GM21381 (cell line): ENCODE results near the gene TXN2.
"Not testable (repeated sequence)": the region's sequence is repeated elsewhere in the genome, so short reads cannot be mapped to it uniquely, and the experiment has no call there.

Source experiments
- ATAC-seq: cut with Tn5 transposase; IDR thresholded peaks from one replicate; pipeline ENCODE4 v1.9.1; 2021; ENCODE audit warnings: mild to moderate bottlenecking, moderate library complexity; ENCODE audit not compliant: unreplicated experiment

Gene TXN2

DNA sequence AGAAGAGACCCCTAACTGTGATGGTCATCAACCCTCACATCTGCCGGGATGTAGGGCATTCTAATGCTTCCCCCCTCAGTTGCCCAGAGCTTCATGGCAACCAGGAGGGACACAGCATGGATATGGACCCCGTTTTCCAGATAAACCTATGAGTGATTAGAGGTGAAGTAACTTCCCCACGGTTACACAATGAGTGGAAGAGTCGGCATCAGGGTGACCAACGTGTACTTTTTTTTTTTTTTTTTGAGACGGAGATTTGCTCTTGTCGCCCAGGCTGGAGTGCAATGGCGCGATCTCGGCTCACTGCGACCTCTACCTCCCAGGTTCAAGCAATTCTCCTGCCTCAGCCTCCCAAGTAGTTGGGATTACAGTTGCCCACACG, 25.0 kb downstream of the TXN2 start:
- ATAC-seq, result no peak

DNA sequence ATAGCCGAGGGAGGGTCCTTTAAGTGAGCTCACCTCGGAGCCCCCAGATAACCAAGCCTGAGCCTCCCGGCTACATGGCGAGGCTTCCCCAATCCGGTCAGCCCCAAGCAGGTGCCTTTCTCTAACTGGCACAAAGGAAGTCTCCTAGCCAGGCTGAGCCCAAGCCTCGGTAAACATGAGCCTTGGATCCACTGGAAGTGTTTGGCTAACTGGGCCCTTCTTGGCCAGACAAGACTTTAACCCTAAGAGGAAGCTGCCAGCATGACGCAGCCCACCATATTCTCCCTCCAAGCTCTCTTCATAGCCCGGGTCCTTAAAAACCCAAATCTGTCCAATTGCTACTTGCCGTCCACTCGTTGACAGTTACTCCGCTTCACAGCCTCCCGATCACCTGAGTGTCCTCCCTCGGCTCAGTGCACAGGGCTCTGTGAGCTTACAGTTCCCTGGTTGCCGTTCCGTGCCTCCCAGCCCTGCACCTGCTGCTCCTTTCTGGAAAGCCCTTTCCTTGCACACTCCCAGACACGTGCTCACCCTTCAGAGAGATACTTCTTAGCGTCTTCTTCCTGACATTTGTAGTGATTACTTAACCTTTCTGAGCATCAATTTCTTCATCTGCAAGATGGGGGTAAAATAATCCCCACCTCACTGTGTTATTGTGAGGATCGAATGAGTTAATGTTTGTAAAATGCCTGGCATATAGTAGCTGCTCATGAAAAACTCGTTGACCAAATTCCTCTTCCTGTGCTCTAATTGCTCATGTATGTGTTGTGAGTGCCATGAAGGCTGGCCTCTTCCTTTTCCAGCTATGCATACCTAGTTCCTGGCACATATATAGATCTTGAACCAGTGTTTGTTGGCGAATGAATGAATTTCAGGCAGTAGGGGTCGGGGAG, 25.6 kb downstream of the TXN2 start:
- no peak for ATAC-seq

DNA sequence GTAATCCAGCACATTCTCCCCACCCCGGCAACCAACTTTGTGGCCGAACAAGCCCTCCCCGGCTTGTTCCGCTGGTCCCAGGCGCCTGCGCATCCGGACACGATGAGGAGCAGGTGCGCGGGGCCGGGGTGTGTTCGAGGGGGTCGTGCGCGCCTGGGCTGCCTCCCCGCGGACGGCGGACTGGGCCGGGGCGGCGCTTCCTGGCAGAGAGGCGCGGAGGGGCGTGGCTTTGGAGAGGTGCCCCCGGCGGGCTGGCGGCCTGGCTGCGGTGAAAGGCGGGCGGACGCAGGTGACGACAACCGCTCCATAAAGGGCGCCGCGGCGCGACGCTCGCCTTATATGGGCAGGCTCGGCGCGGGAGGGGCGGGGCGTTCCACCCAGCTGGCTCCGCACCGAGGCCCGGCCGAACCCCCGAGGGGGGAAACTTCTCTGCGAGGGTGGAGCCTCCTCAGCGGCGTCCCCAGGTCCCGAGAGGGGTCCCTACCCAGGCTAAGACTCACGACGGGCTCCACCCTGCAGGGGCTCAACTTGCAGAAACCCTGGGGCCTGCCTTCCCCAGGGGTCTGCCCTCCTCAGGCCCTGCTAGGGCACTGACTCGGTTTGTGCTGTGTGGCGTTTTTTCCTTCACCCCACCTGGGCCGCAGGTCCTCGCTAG, 26.4 kb downstream of the TXN2 start:
- ATAC-seq, result peak; percentile 44

DNA sequence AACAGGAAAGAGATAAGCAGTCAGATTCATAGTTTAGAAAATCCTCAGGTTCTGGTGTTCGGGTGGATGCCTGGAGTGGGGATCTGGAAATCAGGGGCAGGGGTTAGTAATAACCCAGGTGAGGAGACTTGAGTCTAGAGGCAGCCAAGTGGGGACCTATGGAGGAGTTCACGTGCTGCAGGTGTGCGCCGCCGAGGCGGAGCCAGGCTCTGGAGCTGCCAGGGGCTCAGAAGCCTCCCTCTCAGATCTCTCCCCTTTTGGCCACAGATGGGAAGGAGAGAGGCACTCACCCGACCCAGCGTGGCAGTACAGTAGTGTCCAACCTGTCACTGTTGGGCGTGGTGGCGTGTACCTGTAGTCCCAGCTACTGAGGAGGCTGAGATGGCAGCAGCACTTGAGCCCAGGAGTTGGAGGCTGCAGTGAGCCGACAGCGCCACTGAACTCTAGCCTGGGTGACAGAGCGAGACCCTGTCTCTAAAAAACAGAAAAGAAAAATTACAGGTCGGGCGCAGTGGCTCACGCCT, 27.5 kb downstream of the TXN2 start:
- ATAC-seq, result no peak

DNA sequence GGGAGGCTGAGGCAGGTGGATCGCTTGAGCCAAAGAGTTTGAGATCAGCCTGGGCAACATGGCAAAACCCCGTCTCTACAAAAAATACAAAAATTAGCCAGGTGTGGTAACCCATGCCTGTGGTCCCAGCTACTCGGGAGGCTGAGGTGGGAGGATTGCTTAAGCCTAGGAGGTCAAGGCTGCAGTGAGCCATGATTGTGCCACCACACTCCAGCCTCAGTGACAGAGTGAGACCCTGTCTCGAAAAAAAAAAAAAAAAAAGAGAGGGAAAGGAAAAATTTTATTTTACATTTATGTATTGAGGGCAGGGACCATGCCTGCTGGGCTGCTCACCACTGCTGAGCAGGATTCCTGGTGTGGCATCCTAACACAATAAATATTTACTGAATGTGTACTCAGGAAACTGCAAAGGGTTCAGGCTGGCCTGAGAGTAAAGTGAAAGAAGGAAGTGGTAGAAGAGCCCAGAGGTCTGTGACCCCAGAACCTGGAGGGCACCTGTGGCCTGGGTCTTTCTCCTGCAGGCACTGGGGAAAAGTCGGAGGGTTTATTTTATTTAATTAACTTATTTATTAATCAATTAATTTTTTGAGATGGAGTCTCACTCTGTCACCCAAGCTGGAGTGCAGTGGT, 28.3 kb downstream of the TXN2 start:
- not testable (repeated sequence) for ATAC-seq

DNA sequence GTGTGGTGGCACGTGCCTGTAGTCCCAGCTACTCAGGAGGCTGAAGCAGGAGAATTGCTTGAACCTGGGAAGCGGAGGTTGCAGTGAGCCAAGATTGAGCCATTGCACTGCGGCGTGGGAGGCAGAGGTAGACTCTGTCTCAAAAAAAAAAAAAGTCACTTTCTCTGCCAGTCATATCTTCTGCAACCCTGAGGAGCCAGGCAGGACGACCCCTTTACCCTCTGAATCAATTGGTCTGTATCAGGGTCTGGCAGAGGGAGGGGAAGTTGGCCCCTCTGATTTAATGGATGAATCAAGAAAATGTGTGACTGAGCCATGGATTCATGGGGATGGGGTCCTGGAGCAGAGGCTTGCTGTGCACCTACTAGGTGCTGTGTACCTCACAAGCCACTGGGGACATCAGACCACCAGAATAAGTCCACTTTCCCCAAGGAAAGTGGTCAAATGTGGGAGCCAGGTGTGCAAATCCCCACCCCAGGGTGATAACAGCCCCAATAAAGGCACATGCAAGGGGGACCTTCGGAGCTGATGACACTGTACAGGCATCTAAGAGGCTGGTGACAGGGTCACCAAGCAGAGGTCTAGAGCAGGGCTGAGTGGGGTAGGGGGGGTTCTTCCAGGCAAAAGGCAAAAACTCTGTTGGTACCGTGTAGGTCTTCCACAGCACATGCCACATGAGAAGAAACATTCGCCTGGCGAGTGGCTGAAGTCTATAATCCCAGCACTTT, 29.0 kb downstream of the TXN2 start:
- ATAC-seq, result no peak

DNA sequence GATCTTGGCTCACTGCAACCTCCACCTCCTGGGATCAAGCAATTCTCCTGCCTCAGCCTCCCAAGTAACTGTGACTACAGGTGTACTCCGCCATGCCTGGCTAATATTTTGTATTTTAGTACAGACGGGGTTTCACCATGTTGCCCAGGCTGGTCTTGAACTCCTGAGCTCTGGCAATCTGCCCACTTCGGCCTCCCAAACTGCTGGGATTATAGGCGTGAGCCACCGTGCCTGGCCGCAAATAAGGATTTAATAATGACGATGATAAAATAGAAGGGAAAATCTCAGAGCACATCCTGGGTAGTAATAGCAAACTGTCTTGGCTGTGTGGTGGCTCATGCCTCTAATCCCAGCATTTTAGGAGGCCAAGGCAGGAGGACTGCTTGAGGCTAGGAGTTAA, 30.5 kb downstream of the TXN2 start:
- ATAC-seq, result not testable (repeated sequence)

DNA sequence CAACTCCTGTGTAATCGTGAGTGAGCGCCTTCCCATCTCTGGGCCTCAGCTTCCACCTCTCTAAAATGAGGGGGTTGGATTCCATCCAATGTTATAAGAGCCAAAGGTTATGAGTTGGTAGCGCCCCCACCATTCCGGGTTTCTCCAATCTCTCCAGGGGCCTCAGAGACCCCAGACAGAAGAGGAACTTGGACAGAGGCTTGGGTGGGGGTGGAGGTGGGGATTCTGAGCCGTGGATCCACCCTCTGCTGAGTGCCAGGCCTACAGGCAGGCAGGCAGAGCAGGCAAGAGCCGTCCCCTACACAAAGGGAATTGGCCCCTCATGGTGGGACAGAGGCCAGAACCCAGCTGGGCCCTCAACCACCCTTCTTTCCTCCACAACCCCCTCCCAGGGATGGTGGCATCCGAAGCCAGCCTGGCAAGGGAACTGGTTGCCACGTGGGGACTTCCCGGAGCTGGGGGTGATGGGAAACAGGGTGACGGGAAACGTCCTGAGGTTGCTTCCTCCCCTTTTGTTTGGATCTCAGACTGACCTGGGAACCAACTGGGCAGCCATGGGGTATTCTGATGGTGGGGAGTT, 31.8 kb downstream of the TXN2 start:
- ATAC-seq, result no peak

DNA sequence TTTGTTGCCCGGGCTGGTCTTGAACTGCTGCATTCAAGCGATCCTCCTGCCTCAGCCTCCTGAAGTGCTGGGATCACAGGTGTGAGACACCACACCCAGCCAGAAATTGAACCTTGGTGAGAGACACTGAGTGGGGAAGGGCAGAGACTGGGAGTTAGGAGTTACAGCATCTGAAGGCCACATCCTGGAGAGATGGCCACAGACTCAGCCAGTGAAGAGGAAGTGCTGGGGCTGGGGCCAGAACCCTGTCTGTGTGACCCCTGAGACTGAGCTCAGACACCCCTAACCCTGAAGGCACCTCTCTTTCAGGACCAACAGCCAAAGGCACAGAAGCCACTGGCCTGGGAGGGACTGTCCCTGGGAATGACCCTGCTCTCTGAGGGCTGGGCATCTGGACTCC, 33.8 kb downstream of the TXN2 start:
- no peak for ATAC-seq

DNA sequence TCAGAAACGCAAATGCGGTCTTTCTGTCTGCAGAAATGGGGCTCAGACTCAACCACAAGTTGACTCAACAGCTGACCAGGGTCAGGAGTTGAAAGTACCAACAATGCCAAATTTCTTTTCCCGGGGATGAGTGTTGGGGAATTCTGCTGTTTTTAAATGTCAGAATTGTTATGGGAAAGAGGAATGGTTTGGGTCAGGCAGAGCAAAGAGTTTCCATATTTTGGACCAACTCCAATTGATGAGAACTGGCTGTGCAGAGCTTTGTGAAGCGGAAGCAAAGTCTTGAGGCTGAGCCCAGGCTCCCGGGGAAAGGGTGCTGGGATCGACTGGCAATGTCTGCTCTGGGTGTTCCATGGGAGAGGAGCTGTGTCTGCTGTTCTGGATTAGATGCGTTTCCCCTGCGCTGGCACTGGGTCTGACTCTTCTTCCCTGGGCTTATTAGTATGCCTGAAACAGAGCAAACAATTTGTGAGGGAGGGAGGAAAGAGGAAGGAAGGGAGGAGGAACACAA, 36.2 kb downstream of the TXN2 start:
- ATAC-seq, result no peak

DNA sequence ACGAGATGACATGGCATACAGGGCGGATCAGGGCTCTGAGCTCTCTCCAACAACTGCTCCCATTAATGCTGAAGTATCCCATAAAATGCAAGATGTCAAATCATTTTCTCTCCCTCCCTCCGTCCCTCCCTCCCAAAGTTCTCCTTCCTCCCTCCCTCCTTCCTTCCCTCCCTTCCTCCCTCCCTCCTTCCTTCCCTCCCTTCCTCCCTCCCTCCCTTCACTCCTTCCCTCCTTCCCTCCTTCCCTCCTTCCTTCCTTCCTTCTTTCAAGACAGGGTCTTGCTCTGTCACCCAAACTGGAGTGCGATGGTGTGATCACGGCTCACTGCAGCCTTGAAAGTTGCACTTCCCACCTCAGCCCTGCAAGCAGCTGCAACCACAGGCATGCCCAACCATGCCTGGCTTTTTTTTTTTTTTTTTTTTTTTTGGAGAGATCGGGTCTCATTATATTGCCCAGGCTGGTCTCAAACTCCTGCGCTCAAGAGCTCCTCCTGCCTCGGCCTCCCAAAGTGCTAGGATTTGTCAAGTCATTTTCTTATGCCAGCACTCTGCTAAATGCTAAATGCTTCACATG, 38.2 kb downstream of the TXN2 start:
- no peak for ATAC-seq

DNA sequence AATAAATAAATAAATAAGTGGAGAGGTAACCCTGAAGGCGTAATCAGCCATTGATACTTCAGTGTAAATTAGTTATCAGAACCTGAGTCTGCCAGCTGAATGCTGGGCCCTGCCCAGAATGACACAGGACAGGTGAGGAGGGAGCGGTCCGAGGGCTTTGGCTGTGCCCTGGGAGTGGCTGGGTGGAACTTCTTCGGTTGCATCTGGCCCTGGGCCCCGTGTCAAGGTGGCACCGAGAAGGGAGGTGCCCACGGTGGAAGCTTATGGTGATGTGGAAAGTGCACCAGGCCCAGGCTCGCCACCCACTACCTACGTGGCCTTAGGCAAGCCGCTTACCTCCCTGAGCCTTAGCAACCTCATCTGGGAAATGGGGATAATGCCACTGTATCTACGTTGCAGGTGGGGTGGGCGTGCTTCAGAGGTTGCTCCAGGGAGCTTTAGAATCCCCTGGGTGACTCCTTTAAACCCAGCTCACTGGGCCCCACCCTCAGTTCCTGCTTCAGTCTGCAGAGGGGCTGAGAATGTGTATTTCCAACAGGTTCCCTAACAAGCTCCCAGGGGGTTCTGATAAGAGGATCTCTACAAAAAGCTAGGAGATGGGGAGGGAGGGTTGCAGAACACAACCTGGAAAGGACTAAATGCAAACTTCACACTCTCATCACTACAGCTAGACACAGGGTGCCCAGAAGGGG, 38.8 kb downstream of the TXN2 start:
- ATAC-seq, result no peak

DNA sequence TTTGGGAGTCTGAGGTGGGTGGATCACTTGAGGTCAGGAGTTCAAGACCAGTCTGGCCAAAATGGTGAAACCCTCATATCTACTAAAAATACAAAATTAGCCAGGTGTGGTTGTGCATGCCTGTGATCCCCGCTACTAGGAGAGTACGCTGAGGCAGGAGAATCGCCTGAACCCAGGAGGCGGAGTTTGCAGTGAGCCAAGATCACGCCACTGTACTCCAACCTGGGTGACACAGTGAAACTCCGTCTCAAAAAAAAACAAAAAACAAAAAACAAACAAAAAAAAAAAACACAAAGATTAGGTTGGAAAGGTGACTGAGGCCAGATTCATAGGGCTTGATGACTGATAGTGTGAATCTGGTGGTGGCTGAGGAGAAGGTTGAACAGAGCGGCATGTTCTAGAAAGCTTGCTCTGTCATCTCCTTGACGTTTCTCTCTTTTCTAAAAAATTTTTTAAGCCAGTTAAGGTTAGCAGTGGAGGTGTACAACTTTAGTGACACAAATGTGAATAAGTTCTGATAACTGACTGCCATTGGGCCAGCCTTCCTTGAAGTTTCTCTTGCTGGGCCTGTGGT, 40.9 kb downstream of the TXN2 start:
- ATAC-seq, result no peak

DNA sequence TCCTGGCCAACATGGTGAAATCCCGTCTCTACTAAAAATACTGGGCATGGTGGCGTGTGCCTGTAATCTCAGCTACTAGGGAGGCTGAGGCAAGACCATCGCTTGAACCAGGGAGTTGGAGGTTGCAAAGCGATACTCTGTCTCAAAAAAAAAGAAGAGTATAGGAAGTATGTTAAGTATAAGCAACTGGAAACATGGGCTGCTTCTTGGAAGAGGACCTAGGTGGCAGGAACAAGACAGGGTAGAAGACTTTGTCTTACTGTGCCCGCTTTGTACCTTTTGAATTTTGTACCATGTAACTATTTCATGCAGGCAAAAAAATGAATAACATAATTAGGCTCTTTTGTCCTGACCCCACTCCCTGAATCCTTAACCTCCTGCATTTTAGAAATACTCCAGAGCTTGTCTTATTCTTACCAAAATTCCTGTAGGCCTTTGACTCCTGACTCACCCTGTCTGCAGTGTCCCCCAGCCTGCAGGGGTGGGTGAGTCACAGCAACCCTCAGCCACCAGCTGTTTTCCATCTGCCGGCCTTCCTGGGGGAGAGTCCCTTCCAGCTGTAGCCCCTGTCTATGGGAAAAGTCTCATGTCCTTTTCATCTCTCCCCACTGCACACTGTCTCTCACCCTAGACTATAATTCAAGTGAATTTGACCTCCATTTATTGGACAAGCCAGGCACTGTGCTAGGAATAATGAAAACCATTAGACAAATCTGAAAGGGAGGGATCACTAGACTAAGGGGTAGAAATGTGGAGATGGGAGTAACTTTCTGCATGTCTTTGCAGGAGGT, 41.8 kb downstream of the TXN2 start:
- ATAC-seq, result no peak

DNA sequence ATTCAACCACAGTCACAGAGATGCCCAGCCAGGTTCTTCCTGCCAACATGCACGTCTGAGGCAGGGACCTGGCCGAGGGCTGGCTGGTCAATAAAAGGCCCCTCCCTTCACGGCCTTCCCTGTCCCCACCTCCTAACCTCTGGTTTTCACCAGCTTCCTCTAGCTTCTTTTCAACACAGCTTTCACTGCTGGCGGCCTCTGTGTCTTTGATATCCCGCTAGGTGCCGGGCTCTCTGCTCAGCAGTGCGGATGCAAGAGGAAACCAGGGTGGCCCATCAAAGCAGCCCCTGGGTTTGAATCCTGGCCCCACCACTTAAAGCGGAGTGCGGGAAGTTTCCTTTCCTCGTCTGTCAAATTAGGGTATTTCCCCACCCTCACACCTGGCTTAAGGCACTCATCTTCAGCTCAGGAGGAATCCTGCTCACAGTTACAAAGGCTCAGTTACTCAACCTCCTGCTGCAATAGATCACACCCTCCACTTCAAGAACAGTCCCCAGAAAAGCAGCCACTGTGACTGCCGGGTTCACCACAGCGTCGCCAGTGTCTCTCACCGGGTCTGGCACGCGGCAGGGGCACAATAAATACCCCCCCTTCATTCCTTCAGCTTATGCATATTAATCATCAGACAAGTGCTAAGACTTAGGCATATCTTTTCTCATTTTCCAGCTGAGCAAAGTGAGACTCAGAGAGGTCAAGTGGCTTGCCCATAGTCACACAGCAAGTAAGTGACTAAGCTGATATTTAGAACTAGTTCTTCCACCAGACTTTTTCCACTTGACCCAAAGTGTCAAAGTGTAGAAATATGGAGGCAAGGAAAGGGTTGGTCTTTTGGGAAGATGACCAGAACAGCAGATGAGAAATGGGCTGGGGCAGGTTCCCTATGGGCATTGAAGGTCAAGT, 45.7 kb downstream of the TXN2 start:
- ATAC-seq, result no peak

DNA sequence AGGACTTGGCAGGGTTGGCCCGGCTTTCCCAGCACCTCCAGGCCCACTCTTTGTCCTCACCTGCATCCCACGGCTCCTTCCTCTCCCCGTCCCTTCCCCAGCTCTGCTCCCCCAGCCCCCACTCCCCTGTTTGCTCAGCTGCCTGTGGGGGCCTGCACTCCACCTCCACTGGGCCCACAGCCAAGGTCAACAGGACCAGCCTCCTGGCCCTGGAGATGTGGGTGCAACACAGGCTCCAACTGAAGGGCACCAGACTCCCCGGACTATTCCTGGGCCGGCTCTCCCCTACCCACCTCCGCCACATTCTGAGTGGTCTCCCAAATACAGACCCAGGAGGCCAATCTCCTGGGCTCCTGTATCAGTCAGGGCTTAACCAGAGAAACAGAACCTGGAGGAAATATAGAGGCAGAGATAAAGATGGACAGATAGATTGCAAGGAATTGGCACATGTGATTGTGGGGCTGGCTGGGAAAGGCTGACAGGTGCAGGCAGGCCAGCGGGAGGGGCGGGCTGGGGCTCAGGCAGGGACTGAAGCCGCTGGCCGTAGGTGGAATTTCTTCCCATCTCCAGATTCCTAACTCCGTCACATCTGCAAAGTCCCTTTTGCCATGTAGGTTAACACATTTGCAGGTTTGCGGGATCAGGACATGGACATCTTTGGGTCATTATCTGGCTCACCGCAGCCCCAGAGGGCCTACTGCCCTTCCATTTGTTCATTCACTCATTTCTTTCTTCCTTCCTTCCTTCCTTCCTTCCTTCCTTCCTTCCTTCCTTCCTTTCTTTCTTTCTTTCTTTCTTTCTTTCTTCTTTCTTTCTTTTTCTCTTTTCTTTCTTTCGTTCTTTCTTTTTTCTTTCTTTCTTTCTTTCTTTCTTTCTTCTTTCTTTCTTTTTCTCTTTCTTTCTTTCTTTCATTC, 47.9 kb downstream of the TXN2 start:
- ATAC-seq, result no peak
